Measurements from ENCODE around the gene GCLM. TPM values are rescaled to one million over a fixed set of nuclear protein-coding genes. Genes with fewer than 3 reads are reported as not detected.

The GCLM gene
- total and polyA plus RNA-seq, 9 of the 15 experiments (the other 6 are each of a cell fraction or from before 2014, with no cell fraction given): 9.3 to 71.6 (median 24.5) TPM

GRCh38 chr1:93874025-93874651, 35.1 kb downstream of the GCLM start (continued):
- TF ChIP-seq CUX1 (CRISPR knock-in tag; IDR thresholded peaks at IDR 0.05): no peak
- no peak for TF ChIP-seq TARDBP (IDR thresholded peaks at IDR 0.05)
- no peak for TF ChIP-seq FOXJ2 (tag; IDR thresholded peaks at IDR 0.05)
- no peak for TF ChIP-seq NR3C1 (CRISPR knock-in tag; IDR thresholded peaks at IDR 0.05)
- TF ChIP-seq EZH2 (IDR thresholded peaks at IDR 0.05; ENCODE audit: borderline replicate concordance, low read depth, low read length): no peak
- TF ChIP-seq SMARCA5 (IDR thresholded peaks at IDR 0.05): no peak
- TF ChIP-seq TFE3 (CRISPR knock-in tag; IDR thresholded peaks at IDR 0.05): peak; percentile 58
- TF ChIP-seq ZNF277 (CRISPR knock-in tag; IDR thresholded peaks at IDR 0.05; ENCODE audit: borderline replicate concordance): no peak
- TF ChIP-seq NBN (IDR thresholded peaks at IDR 0.05; ENCODE audit: low read depth): no peak
- no peak for TF ChIP-seq POU5F1 (IDR thresholded peaks at IDR 0.05; ENCODE audit: borderline replicate concordance, low read depth, low read length, partially characterized antibody)
- TF ChIP-seq HNRNPK (IDR thresholded peaks at IDR 0.05; ENCODE audit: low read depth, low read length, poor library complexity, severe bottlenecking): no peak
- TF ChIP-seq ZNF212 (CRISPR knock-in tag; IDR thresholded peaks at IDR 0.05): no peak
- TF ChIP-seq RFX5 (IDR thresholded peaks at IDR 0.05; ENCODE audit: low read depth, low read length): no peak
- peak; percentile 27 to 61 (median 56); a peak in 4 of 6 replicates for TF ChIP-seq CTCF (IDR thresholded peaks at IDR 0.05 in 2 of 3, conservative IDR thresholded peaks at IDR 0.05 in 1 of 3; ENCODE audit: insufficient read depth in 2 of 3, low read depth in 1 of 3, low read length in 3 of 3)
- TF ChIP-seq MLLT1 (IDR thresholded peaks at IDR 0.05): no peak
- no peak for TF ChIP-seq ZNF146 (CRISPR knock-in tag; IDR thresholded peaks at IDR 0.05; ENCODE audit: unreplicated experiment)
- TF ChIP-seq CEBPB (tag; IDR thresholded peaks at IDR 0.05): no peak

Data from K562 (cell line).